HepG2 (cell line): ENCODE measurements around the gene NCOA4. TPM values are rescaled to one million over a fixed set of nuclear protein-coding genes. Genes with fewer than 3 reads are reported as not detected.
A peak's percentile ranks its signal among the peaks of the same experiment; 100 is the strongest.

Source experiments
- FOSL2 ChIP-seq: sonication (generic); formaldehyde crosslinking; IDR thresholded peaks from 2 replicates; pipeline ENCODE4 v1.4.0; 2020; ENCODE audit warnings: missing genetic modification reagents
- GFI1 ChIP-seq: sonication (generic); formaldehyde crosslinking; IDR thresholded peaks from 2 replicates; pipeline ENCODE4 v1.5.0; 2020; ENCODE audit warnings: missing genetic modification reagents, mild to moderate bottlenecking, borderline replicate concordance
- HMG20B ChIP-seq: conservative IDR thresholded peaks from 2 replicates; pipeline ENCODE4 v1.6.1; 2016; ENCODE audit warnings: missing genetic modification reagents, missing compliant biosample characterization
- ISL2 ChIP-seq: sonication (generic); formaldehyde crosslinking; IDR thresholded peaks from 2 replicates; pipeline ENCODE4 v1.5.0; 2020; ENCODE audit warnings: missing genetic modification reagents
- JUNB ChIP-seq: sonication (generic); formaldehyde crosslinking; IDR thresholded peaks from 2 replicates; pipeline ENCODE4 v1.8.0; 2022; ENCODE audit warnings: missing genetic modification reagents, mild to moderate bottlenecking, borderline replicate concordance
- MZF1 ChIP-seq: sonication (generic); formaldehyde crosslinking; IDR thresholded peaks from 2 replicates; pipeline ENCODE4 v1.8.1; 2023; ENCODE audit warnings: mild to moderate bottlenecking, missing genetic modification reagents, borderline replicate concordance
- NFE2L2 ChIP-seq: fragments of 150-350 bp; IDR thresholded peaks from 2 replicates; pipeline ENCODE4 v1.6.1; 2014; ENCODE audit warnings: low read length
- RCOR2 ChIP-seq: IDR thresholded peaks from 2 replicates; pipeline ENCODE4 v1.6.1; 2016; ENCODE audit warnings: missing biosample characterization, missing genetic modification reagents
- RFX1 ChIP-seq: fragments of 450-650 bp; IDR thresholded peaks from 2 replicates; pipeline ENCODE4 v1.6.1; 2017
- SIX4 ChIP-seq: sonication (generic); formaldehyde crosslinking; IDR thresholded peaks from 2 replicates; pipeline ENCODE4 v1.4.0; 2020; ENCODE audit warnings: missing genetic modification reagents
- TBX3 ChIP-seq: fragments of 450-650 bp; IDR thresholded peaks from 2 replicates; pipeline ENCODE4 v1.6.1; 2017; ENCODE audit warnings: antibody characterized with exemption, mild to moderate bottlenecking, inconsistent platforms, borderline replicate concordance
- YY1 ChIP-seq: IDR thresholded peaks from 2 replicates; pipeline ENCODE4 v1.6.1; 2011; ENCODE audit warnings: low read length, low read depth, moderate library complexity, mild to moderate bottlenecking; ENCODE audit not compliant: insufficient read depth, insufficient replicate concordance
- ZBTB20 ChIP-seq: sonication (generic); formaldehyde crosslinking; IDR thresholded peaks from 2 replicates; pipeline ENCODE4 v1.8.1; 2023; ENCODE audit warnings: missing genetic modification reagents, low read depth, mild to moderate bottlenecking, borderline replicate concordance
- ZBTB8A ChIP-seq: sonication (generic); formaldehyde crosslinking; IDR thresholded peaks from 2 replicates; pipeline ENCODE4 v1.4.0; 2020; ENCODE audit warnings: mild to moderate bottlenecking, low read depth, missing genetic modification reagents, borderline replicate concordance
- ZNF253 ChIP-seq: sonication (generic); formaldehyde crosslinking; IDR thresholded peaks from 2 replicates; pipeline ENCODE4 v1.8.0; 2022; ENCODE audit warnings: mild to moderate bottlenecking, missing genetic modification reagents, borderline replicate concordance
- ZNF260 ChIP-seq: sonication (generic); formaldehyde crosslinking; IDR thresholded peaks from 2 replicates; pipeline ENCODE4 v1.4.0; 2020; ENCODE audit warnings: missing genetic modification reagents, low read depth, mild to moderate bottlenecking, borderline replicate concordance
- ZNF296 ChIP-seq: sonication (generic); formaldehyde crosslinking; conservative IDR thresholded peaks from 2 replicates; pipeline ENCODE4 v1.5.0; 2020; ENCODE audit warnings: mild to moderate bottlenecking, missing genetic modification reagents
- ZNF431 ChIP-seq: sonication (generic); formaldehyde crosslinking; IDR thresholded peaks from 2 replicates; pipeline ENCODE4 v1.9.0; 2022; ENCODE audit warnings: missing genetic modification reagents, low read depth, mild to moderate bottlenecking, borderline replicate concordance
- ZNF790 ChIP-seq: sonication (generic); formaldehyde crosslinking; IDR thresholded peaks from 2 replicates; pipeline ENCODE4 v1.8.0; 2022; ENCODE audit warnings: missing genetic modification reagents, mild to moderate bottlenecking, borderline replicate concordance
- ZNF839 ChIP-seq: sonication (generic); formaldehyde crosslinking; IDR thresholded peaks from 2 replicates; pipeline ENCODE4 v1.4.0; 2020; ENCODE audit warnings: missing genetic modification reagents, mild to moderate bottlenecking, borderline replicate concordance
- polyA plus RNA-seq, 8 experiments: library from polyadenylated mRNA; depleted of rRNA in 3 of 8; stranded (reverse) in 7 of 8; unstranded in 1 of 8; fragments of >200 nt; fragmentation: Illumina TruSeq in 4 of 8; extraction: Trizol in 4 of 8; gene quantifications; 2 replicates each; pipeline versions ENCODE4 v1.2.1 to v1.2.3, GENCODE V29; 2011 to 2016; ENCODE audit warnings: low read depth in 4 of 8, missing spikeins in 1 of 8, mixed read lengths in 1 of 8; ENCODE audit not compliant: insufficient read depth in 1 of 8
- total RNA-seq, 5 experiments: library from RNA; depleted of rRNA; stranded (reverse); fragments of >200 nt; fragmentation: Illumina TruSeq; extraction: Trizol; gene quantifications; 2 replicates each; pipeline ENCODE4 v1.2.3, GENCODE V29; 2016; ENCODE audit warnings: low read depth in 1 of 5
- TF ChIP-seq, protein P1 (sequence below): sonication (generic); formaldehyde crosslinking; IDR thresholded peaks from 2 replicates; pipeline ENCODE4 v1.4.0; 2020; ENCODE audit warnings: mild to moderate bottlenecking, missing genetic modification reagents
- TF ChIP-seq, protein P2 (sequence below): IDR thresholded peaks from 2 replicates; pipeline ENCODE4 v1.6.1; 2012; ENCODE audit warnings: low read depth, low read length, improper control_type of control experiment
- TF ChIP-seq, protein P3 (sequence below): sonication (generic); formaldehyde crosslinking; IDR thresholded peaks from 2 replicates; pipeline ENCODE4 v1.8.0; 2022; ENCODE audit warnings: missing genetic modification reagents, mild to moderate bottlenecking, moderate library complexity, borderline replicate concordance

The NCOA4 gene
- total and polyA plus RNA-seq, 2 of the 13 experiments (the other 11 are each of a cell fraction or from before 2014, with no cell fraction given), result 306 to 400 TPM

DNA sequence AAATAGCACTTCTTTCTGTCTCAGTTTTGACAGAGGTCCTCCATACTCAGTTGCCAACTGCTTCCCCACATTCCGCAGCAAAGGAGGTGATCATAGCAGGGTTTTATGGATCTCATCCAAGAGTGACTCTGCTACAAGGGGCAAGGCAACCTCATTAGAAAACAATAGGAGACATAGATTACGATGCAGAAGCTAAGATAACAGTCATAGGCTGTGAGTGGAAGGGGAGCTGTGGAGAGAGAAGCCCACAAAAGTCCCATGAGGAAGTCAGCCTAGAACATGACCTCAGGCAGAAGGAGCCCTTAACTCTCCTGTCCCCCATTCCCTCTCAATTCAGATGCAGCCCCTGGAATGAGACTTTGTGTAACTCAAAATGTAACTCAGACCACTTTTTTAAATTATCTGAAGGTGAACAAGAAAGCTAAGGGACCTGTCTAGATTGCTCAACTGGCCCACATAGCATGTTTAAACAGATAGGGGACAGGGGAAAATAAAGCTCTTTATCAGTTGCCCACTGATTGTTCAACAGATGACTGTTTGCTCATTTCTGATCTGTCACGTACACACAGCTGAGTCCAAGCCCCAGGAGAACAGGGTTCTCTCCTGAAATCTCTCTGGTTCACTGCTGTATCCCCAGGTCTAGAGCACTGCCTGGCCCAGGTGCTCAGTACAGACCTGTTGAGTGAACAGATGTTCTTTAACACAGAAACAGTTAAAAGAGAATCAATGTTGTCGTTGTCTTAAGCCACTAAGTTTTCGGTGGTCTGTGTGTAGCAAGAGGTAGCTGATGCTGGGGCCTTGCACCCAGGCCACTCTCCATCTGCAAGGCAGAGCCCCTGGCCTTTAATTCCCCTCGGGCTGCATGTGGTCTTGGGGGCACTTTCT is 1.5 kb upstream of the NCOA4 start (continued):
- TF ChIP-seq SIX4 (CRISPR knock-in tag) (peak; percentile 58; the same call in 1 of the 2 replicates), ZNF260 (no peak), TBX3 (no peak), ISL2 (peak; percentile 97), ZBTB20 (CRISPR knock-in tag) (no peak; the same call in 1 of the 2 replicates), ZNF431 (CRISPR knock-in tag) (peak; percentile 75), MZF1 (CRISPR knock-in tag) (no peak), HMG20B (CRISPR knock-in tag) (peak; percentile 92), FOSL2 (CRISPR knock-in tag) (peak; percentile 81), ZBTB8A (no peak), JUNB (CRISPR knock-in tag) (no peak), GFI1 (peak; percentile 94), YY1 (no peak), ZNF253 (CRISPR knock-in tag) (no peak; the same call in 1 of the 2 replicates), ZNF839 (CRISPR knock-in tag) (no peak), ZNF296 (CRISPR knock-in tag) (no peak), RFX1 (no peak), ZNF790 (no peak), RCOR2 (peak; percentile 84), NFE2L2 (no peak)
- TF ChIP-seq, protein P1, sequence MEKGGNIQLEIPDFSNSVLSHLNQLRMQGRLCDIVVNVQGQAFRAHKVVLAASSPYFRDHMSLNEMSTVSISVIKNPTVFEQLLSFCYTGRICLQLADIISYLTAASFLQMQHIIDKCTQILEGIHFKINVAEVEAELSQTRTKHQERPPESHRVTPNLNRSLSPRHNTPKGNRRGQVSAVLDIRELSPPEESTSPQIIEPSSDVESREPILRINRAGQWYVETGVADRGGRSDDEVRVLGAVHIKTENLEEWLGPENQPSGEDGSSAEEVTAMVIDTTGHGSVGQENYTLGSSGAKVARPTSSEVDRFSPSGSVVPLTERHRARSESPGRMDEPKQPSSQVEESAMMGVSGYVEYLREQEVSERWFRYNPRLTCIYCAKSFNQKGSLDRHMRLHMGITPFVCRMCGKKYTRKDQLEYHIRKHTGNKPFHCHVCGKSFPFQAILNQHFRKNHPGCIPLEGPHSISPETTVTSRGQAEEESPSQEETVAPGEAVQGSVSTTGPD, result no peak
- TF ChIP-seq, protein P2, sequence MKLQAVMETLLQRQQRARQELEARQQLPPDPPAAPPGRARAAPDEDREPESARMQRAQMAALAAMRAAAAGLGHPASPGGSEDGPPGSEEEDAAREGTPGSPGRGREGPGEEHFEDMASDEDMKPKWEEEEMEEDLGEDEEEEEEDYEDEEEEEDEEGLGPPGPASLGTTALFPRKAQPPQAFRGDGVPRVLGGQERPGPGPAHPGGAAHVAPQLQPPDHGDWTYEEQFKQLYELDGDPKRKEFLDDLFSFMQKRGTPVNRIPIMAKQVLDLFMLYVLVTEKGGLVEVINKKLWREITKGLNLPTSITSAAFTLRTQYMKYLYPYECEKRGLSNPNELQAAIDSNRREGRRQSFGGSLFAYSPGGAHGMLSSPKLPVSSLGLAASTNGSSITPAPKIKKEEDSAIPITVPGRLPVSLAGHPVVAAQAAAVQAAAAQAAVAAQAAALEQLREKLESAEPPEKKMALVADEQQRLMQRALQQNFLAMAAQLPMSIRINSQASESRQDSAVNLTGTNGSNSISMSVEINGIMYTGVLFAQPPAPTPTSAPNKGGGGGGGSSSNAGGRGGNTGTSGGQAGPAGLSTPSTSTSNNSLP, result peak; percentile 90
- TF ChIP-seq, protein P3, sequence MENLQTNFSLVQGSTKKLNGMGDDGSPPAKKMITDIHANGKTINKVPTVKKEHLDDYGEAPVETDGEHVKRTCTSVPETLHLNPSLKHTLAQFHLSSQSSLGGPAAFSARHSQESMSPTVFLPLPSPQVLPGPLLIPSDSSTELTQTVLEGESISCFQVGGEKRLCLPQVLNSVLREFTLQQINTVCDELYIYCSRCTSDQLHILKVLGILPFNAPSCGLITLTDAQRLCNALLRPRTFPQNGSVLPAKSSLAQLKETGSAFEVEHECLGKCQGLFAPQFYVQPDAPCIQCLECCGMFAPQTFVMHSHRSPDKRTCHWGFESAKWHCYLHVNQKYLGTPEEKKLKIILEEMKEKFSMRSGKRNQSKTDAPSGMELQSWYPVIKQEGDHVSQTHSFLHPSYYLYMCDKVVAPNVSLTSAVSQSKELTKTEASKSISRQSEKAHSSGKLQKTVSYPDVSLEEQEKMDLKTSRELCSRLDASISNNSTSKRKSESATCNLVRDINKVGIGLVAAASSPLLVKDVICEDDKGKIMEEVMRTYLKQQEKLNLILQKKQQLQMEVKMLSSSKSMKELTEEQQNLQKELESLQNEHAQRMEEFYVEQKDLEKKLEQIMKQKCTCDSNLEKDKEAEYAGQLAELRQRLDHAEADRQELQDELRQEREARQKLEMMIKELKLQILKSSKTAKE, result peak; percentile 77; the same call in 1 of the 2 replicates
